ENCODE data around the gene COX7A2L. TPM values are rescaled to one million over a fixed set of nuclear protein-coding genes. Genes with fewer than 3 reads are reported as not detected.

The COX7A2L gene
- polyA plus RNA-seq, 1 experiment, result 245 TPM

GRCh38 chr2:42315844-42316470 lies 45.1 kb downstream of the COX7A2L start:
- H3K4me3 ChIP-seq (ENCODE audit: low read depth, low read length), result no peak overlapping the region
- peak overlapping the region; percentile 87 for H3K27ac ChIP-seq (ENCODE audit: low read depth, low read length)
- H3K9me3 ChIP-seq (ENCODE audit: control insufficient read depth, insufficient read depth, low read length), result no peaks in the 10 kb centered on the region
- no peak for DNase-seq (ENCODE audit: low read depth, low spot score)
- POLR2A ChIA-PET, result interaction anchor here (0.7 kb wide), 1 partner anchor 244 kb away, joined by 3 read pairs; no protein-coding TSS in a partner anchor
- no peaks in the 10 kb centered on the region for H3K27me3 ChIP-seq (ENCODE audit: control insufficient read depth, insufficient read depth, low read length)
- CTCF ChIA-PET, result interaction anchor here (0.6 to 1.9 kb wide), 4 partner anchors 13 to 1920 kb away, joined by 3 to 11 read pairs (median 3); no protein-coding TSS in a partner anchor
- no peak for TF ChIP-seq CTCF (IDR thresholded peaks at IDR 0.05; ENCODE audit: low read depth, low read length)

- Histone ChIP-seq H3K4me3 (ENCODE audit: low read depth, low read length) (no peak overlapping the region), H3K9me3 (ENCODE audit: control insufficient read depth, insufficient read depth, low read length) (no peaks in the 10 kb centered on the region), H3K27ac (ENCODE audit: low read depth, low read length) (peak overlapping the region; percentile 90), H3K27me3 (ENCODE audit: control insufficient read depth, insufficient read depth, low read length) (no peaks in the 10 kb centered on the region)
- ChIA-PET CTCF (interaction anchor here (1.7 to 2.0 kb wide), 2 partner anchors 14 to 219 kb away, joined by 7 to 9 read pairs; no protein-coding TSS in a partner anchor), POLR2A (interaction anchor here (0.8 kb wide), 1 partner anchor 14 kb away, joined by 3 read pairs; no protein-coding TSS in a partner anchor)
- no peak for TF ChIP-seq CTCF (IDR thresholded peaks at IDR 0.05; ENCODE audit: low read depth, low read length)
- peak; percentile 85 for DNase-seq (ENCODE audit: low read depth, low spot score)
Observed at GRCh38 chr2:42314892-42315468, 46.0 kb downstream of the COX7A2L start.

- no peaks in the 10 kb centered on the region for H3K9me3 ChIP-seq (ENCODE audit: control insufficient read depth, insufficient read depth, low read length)
- no peak for DNase-seq (ENCODE audit: low read depth, low spot score)
- no peaks in the 10 kb centered on the region for H3K27me3 ChIP-seq (ENCODE audit: control insufficient read depth, insufficient read depth, low read length)
- no peak overlapping the region for H3K27ac ChIP-seq (ENCODE audit: low read depth, low read length)
- no peak for TF ChIP-seq CTCF (IDR thresholded peaks at IDR 0.05; ENCODE audit: low read depth, low read length)
- H3K4me3 ChIP-seq (ENCODE audit: low read depth, low read length), result no peak overlapping the region
- CTCF ChIA-PET, result no interaction called here
- POLR2A ChIA-PET, result no interaction called here
Observed at GRCh38 chr2:42312106-42312505, 48.9 kb downstream of the COX7A2L start.

GRCh38 chr2:42310007-42310515 lies 51.0 kb downstream of the COX7A2L start:
- H3K9me3 ChIP-seq (ENCODE audit: control insufficient read depth, insufficient read depth, low read length), result no peaks in the 10 kb centered on the region
- CTCF ChIA-PET, result no interaction called here
- POLR2A ChIA-PET, result no interaction called here
- DNase-seq (ENCODE audit: low read depth, low spot score), result no peak
- no peak overlapping the region for H3K4me3 ChIP-seq (ENCODE audit: low read depth, low read length)
- no peak for TF ChIP-seq CTCF (IDR thresholded peaks at IDR 0.05; ENCODE audit: low read depth, low read length)
- no peak overlapping the region for H3K27ac ChIP-seq (ENCODE audit: low read depth, low read length)
- H3K27me3 ChIP-seq (ENCODE audit: control insufficient read depth, insufficient read depth, low read length), result no peaks in the 10 kb centered on the region

DNA sequence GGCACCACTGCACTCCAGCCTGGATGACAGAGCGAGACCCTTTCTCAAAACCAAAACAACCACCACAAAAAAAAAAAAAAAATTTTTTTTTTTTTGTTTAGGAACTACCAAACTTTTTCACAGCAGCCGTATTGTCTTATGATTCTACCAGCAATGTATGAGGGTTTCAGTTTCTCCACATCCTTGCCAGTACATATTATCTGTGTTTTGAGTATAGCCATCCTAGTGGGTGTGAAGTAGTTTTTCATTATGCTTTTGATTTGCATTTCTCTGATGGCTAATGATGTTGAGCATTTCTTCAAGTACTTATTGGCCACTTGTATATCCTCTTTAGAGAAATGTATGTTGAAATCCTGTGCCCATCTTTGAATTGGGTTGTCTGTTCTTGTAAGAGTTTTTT lies 51.7 kb downstream of the COX7A2L start:
- CTCF ChIA-PET, result interaction anchor here (0.6 kb wide), 1 partner anchor 15 kb away, joined by 5 read pairs; no protein-coding TSS in a partner anchor
- H3K4me3 ChIP-seq (ENCODE audit: low read depth, low read length), result no peak overlapping the region
- DNase-seq (ENCODE audit: low read depth, low spot score), result no peak
- POLR2A ChIA-PET, result interaction anchor here (0.7 kb wide), 1 partner anchor 53 kb away, joined by 5 read pairs; no protein-coding TSS in a partner anchor
- no peak overlapping the region for H3K27ac ChIP-seq (ENCODE audit: low read depth, low read length)
- no peaks in the 10 kb centered on the region for H3K27me3 ChIP-seq (ENCODE audit: control insufficient read depth, insufficient read depth, low read length)
- TF ChIP-seq CTCF (IDR thresholded peaks at IDR 0.05; ENCODE audit: low read depth, low read length), result no peak
- H3K9me3 ChIP-seq (ENCODE audit: control insufficient read depth, insufficient read depth, low read length), result no peaks in the 10 kb centered on the region

All from AG04450 (cell line).